HG03108 (cell line): ENCODE measurements around the gene ZDHHC17.

ENCODE experiments used
- ATAC-seq: cut with Tn5 transposase; IDR thresholded peaks from one replicate; pipeline ENCODE4 v1.9.1; 2021; ENCODE audit warnings: moderate library complexity; ENCODE audit not compliant: unreplicated experiment

The ZDHHC17 gene

GRCh38 chr12:76876696-76877229 is 112.8 kb downstream of the ZDHHC17 start:
- ATAC-seq: no peak

GRCh38 chr12:76878099-76878898 is 114.4 kb downstream of the ZDHHC17 start:
- ATAC-seq: peak; percentile 22

DNA sequence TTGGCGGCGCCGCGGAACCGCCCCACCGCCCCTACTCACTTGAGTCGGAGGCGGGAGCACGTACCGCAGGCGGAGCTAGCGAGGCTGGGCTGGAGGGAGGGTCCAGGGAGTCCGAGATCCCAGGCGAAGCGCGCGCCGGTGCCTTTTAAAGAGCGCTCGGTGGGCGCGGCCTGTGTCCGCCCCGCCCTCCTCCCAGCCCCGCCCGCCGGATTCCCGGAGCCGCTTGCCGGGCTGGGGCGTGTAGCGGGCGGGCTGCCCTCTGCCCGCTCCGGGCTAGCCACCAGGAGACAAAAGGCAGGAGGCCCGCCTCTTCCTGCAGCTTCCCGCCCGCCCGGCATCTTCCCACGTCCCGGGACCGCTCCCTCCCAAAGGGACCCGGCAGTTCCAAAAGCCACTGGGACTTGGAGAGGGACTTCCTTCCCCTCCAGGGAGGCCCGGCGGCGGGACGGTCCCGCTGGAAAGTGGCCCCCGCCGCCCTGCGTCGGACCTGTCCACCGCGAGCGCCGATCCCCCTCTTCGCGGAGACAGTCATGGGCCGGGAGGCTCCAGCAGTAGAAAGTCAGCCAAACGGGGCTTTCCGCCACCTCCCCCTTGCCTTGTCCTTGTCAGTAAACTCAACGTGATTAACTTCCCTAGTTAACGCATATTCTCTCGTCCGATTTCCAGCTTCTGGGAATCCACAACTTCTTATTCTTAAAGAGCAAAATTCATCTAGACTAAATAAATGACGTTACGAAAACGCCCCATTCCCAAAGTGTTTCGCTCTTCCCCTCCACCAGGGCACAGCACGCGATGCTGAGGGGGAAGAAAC is 115.2 kb downstream of the ZDHHC17 start, which contains the start of gene CSRP2:
CSRP2 (minus strand) TSS at position 121 of the 811 bp plus-strand sequence. CDS start 12,759 bp downstream, outside the sequence.
- ATAC-seq: peak; percentile 87

GRCh38 chr12:76879710-76880518 is 116.0 kb downstream of the ZDHHC17 start:
- no peak for ATAC-seq

DNA sequence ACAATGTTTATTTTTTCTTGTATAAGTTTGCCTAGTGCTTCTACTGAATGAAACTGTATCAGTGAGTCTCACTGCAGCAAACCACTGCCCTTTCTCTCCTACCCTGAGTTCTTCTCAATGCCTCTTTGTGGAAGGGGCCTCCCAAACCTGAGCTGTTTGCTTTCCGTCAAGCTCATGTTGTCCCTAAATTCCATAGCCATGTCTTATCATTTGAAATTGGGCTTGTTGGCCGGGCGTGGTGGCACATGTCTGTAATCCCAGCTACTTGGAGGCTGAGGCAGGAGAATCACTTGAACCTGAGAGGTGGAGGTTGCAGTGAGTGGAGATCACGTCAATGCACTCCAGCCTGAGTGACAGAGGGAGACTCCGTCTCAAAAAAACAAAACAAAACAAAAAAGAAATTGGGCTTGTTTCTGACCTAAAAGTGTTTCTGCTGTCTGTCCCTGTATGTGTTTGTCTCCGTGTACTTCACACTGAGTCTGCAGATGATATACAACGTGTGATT is 116.7 kb downstream of the ZDHHC17 start:
- no peak for ATAC-seq

DNA sequence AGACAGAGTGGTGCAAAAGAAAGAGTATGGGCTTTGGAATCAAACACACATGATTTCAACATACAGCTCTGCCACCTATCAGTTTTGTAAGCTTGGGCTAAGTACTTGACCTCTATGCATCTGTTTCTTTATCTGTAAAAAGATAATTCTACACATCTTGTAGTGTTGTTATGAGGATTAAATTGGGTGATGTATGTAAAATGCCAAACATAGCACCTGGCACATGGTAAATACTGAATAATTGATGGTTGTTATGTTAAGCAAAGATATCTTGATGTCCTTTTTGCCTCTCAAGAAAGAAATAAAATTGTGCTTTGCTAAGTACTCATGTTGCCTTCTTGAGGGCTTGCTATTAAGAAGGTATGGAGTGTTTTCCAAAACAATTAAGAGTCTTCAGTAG is 117.2 kb downstream of the ZDHHC17 start:
- no peak for ATAC-seq

DNA sequence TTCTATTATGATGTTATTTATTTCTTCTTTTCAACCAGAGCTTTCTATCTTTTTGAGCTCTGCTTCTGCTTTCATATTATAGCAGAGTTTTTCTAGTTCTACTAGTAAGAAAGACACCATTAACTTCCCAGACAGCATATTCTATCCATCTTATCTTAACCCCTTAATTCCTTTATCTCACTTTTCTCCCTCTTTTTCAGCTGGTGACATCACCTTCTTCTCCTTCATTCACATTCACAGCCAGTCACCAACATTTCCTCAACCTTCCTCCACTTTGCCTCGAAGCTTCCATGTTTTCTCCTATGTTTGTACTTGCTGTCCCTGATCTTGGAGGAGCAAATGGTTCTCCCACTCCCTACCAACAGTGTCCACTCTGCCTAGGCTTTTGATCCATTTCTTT is 118.5 kb downstream of the ZDHHC17 start:
- no peak for ATAC-seq

GRCh38 chr12:76883151-76883550 is 119.2 kb downstream of the ZDHHC17 start:
- no peak for ATAC-seq

DNA sequence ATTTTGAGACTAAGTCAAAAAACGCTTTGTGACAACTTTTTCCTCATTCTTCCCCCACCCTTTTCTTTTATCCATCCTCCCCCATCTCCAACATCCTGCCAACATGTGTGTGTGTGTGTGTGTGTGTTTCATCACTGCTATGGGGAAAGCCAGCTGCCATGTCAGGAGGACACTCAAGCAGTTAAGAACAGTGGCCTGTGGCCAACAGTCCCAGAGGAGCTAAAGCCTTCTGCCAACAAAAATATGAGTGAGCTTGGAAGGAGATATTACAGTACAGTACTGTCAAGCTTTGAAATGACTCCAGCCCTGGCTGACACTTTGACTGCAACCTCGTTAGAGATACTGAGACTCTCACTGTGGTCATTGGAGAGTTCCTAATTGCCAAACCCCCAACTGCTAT is 119.9 kb downstream of the ZDHHC17 start:
- no peak for ATAC-seq

- ATAC-seq: no peak
These were observed 124.9 kb downstream of the ZDHHC17 start for GRCh38 chr12:76888775-76889174.

GRCh38 chr12:76890151-76891143 is 126.5 kb downstream of the ZDHHC17 start:
- ATAC-seq: no peak

- ATAC-seq: no peak
These were observed 127.7 kb downstream of the ZDHHC17 start for GRCh38 chr12:76891609-76892008.

DNA sequence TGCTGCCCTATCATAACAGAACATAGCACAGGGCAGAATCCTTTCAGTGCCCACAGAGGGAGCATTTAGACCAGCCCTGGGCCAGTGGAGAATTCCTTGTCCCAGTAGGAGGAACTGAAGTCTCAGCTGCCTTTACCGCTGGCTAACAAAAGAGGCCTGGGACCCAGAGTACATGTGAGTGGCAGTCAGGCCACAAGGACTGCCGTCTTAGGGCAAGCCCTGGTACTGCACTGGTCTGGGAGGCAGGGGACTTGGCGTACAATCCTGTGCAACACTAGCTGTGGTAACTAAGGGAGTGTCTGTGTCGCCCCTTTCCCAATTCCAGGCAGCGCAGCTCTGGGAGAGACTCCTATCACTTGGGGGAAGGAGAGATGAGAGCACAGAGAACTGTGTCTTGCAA is 131.9 kb downstream of the ZDHHC17 start:
- no peak for ATAC-seq

DNA sequence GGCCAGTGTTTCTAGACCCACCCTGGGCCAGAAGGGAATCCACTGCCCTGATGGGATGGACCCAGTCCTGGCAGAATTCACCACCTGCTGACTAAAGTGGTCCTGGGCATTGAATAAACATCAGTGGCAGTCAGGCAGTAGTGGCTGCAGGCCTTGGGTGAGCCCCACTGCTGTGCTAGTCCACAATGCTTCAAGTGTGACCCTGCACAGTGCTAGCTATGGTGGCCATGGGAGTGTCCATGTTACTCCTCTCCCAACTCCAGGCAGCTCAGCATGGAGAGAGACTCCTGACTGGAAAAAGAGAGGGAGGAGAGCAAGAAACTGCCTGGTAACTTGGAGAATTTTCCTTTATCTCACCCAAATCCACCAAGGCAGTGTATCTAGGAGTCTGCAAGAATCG is 132.4 kb downstream of the ZDHHC17 start:
- no peak for ATAC-seq

GRCh38 chr12:76898442-76898841 is 134.5 kb downstream of the ZDHHC17 start:
- ATAC-seq: no peak

- no peak for ATAC-seq
These were observed 135.6 kb downstream of the ZDHHC17 start for GRCh38 chr12:76899522-76899921.

GRCh38 chr12:76901628-76902380 is 137.9 kb downstream of the ZDHHC17 start:
- ATAC-seq: no peak
